H1 (cell line): ENCODE results near the gene PIF1. TPM values are rescaled to one million over a fixed set of nuclear protein-coding genes. Genes with fewer than 3 reads are reported as not detected.

Experiments
- CTCF ChIA-PET: fragments of 300-600 bp; sonication (Branson Sonifier 250); formaldehyde crosslinking; loops from one replicate; lab custom pipeline; 2021; ENCODE audit not compliant: partially characterized antibody; lab: Charles Lee
- POLR2A ChIA-PET: fragments of 300-600 bp; sonication (Branson Sonifier 250); formaldehyde crosslinking; loops from one replicate; lab custom pipeline; 2021; ENCODE audit warnings: inconsistent platforms; ENCODE audit not compliant: partially characterized antibody; lab: Charles Lee
- DNase-seq, 2 experiments: peaks; one replicate each; pipeline versions ENCODE4 v3.0.0 to v3.0.0-alpha.2; 2010 to 2022; ENCODE audit warnings: low spot score in 2 of 2, low read depth in 1 of 2, mixed read lengths in 1 of 2
- FAIRE-seq: peaks from 2 replicates; lab custom pipeline; 2011; peaks lifted over from hg19 to GRCh38; lab: Jason Lieb, UNC
- H2AFZ ChIP-seq: 2 replicates; pipeline ENCODE4 v1.8.1; 2012; ENCODE audit warnings: low read length, inconsistent platforms
- H2AK5ac ChIP-seq: 2 replicates; pipeline ENCODE4 v1.6.1; 2013; ENCODE audit warnings: low read depth, low read length
- H2BK120ac ChIP-seq: replicated peaks from 2 replicates; pipeline ENCODE3; 2013; ENCODE audit warnings: low read depth, low read length, inconsistent platforms
- H2BK12ac ChIP-seq: 2 replicates; pipeline ENCODE4 v1.6.1; 2013; ENCODE audit warnings: low read depth, low read length
- H2BK15ac ChIP-seq: 2 replicates; pipeline ENCODE4 v1.6.1; 2013; ENCODE audit warnings: low read length
- H2BK20ac ChIP-seq: 2 replicates; pipeline ENCODE4 v1.6.1; 2013; ENCODE audit warnings: low read length
- H2BK5ac ChIP-seq: 2 replicates; pipeline ENCODE4 v1.6.1; 2013; ENCODE audit warnings: low read depth, low read length
- H3K14ac ChIP-seq: 2 replicates; pipeline ENCODE4 v1.6.1; 2013; ENCODE audit warnings: inconsistent platforms; ENCODE audit not compliant: insufficient read length
- H3K18ac ChIP-seq: 2 replicates; pipeline ENCODE4 v1.6.1; 2013; ENCODE audit warnings: low read length; ENCODE audit errors: extremely low read depth
- H3K23ac ChIP-seq: 2 replicates; pipeline ENCODE4 v1.6.1; 2013; ENCODE audit warnings: inconsistent platforms; ENCODE audit not compliant: insufficient read length
- H3K23me2 ChIP-seq: 2 replicates; pipeline ENCODE4 v1.6.1; 2013; ENCODE audit warnings: low read depth, low read length
- H3K27ac ChIP-seq: 2 replicates; pipeline ENCODE4 v1.6.1; 2011; ENCODE audit warnings: low read depth, low read length, inconsistent platforms
- H3K27me3 ChIP-seq, 4 experiments: replicated peaks in 1 of 4; 1 replicate in 1 of 4; 2 replicates in 3 of 4; pipeline versions ENCODE4 v1.6.1 to v1.8.1; 2011 to 2013; ENCODE audit warnings: low read length in 3 of 4, mild to moderate bottlenecking in 3 of 4, inconsistent platforms in 2 of 4, mixed read lengths in 2 of 4, moderate library complexity in 1 of 4; ENCODE audit not compliant: control insufficient read depth in 3 of 4, insufficient read depth in 3 of 4; ENCODE audit errors: extremely low read depth in 1 of 4
- H3K36me3 ChIP-seq, 4 experiments: 2 replicates each; pipeline versions ENCODE4 v1.6.1 to v1.8.1; 2011 to 2013; ENCODE audit warnings: mild to moderate bottlenecking in 4 of 4, low read length in 3 of 4, moderate library complexity in 2 of 4, control low read depth in 1 of 4, inconsistent platforms in 1 of 4; ENCODE audit not compliant: insufficient read depth in 4 of 4, control insufficient read depth in 2 of 4
- H3K4ac ChIP-seq: replicated peaks from 2 replicates; pipeline ENCODE3; 2013; ENCODE audit warnings: low read length, low read depth, mixed read lengths, inconsistent platforms; ENCODE audit not compliant: insufficient read length
- H3K4me1 ChIP-seq, 4 experiments: replicated peaks in 1 of 4; 1 replicate in 1 of 4; 2 replicates in 3 of 4; pipeline versions ENCODE4 v1.6.1 to v1.8.1; 2011 to 2013; ENCODE audit warnings: low read length in 3 of 4, inconsistent platforms in 2 of 4, mixed read lengths in 1 of 4; ENCODE audit not compliant: insufficient read depth in 4 of 4, control insufficient read depth in 3 of 4
- H3K4me2 ChIP-seq, 2 experiments: 2 replicates each; pipeline versions ENCODE4 v1.6.1 to v1.8.1; 2011 to 2013; ENCODE audit warnings: low read depth in 2 of 2, low read length in 2 of 2, control low read depth in 1 of 2, inconsistent platforms in 1 of 2, mild to moderate bottlenecking in 1 of 2; ENCODE audit not compliant: insufficient read depth in 1 of 2
- H3K4me3 ChIP-seq, 4 experiments: fragments of 200-600, 300-600 bp in 1 of 4; sonication (generic), shearing (Covaris generic), sonication (Bioruptor Twin) in 1 of 4; 2 replicates each; pipeline versions ENCODE4 v1.5.1 to v1.8.1; 2011 to 2016; ENCODE audit warnings: low read length in 4 of 4, low read depth in 3 of 4, control low read depth in 2 of 4, inconsistent platforms in 2 of 4, mild to moderate bottlenecking in 2 of 4, mixed read lengths in 1 of 4, moderate library complexity in 1 of 4; ENCODE audit not compliant: insufficient read depth in 2 of 4; ENCODE audit errors: extremely low read depth in 1 of 4
- H3K56ac ChIP-seq: replicated peaks from 2 replicates; pipeline ENCODE3; 2013; ENCODE audit warnings: low read depth, mild to moderate bottlenecking, mixed read lengths, low read length, inconsistent platforms; ENCODE audit not compliant: insufficient read length
- H3K79me1 ChIP-seq: 2 replicates; pipeline ENCODE4 v1.6.1; 2013; ENCODE audit warnings: low read depth, low read length, control low read depth
- H3K79me2 ChIP-seq, 2 experiments: 2 replicates each; pipeline versions ENCODE4 v1.6.1 to v1.8.1; 2012 to 2013; ENCODE audit warnings: low read length in 2 of 2, mild to moderate bottlenecking in 2 of 2, inconsistent platforms in 1 of 2; ENCODE audit not compliant: insufficient read depth in 2 of 2, control insufficient read depth in 1 of 2
- H3K9ac ChIP-seq, 4 experiments: replicated peaks in 1 of 4; 1 replicate in 1 of 4; 2 replicates in 3 of 4; pipeline versions ENCODE4 v1.6.1 to v1.8.1; 2011 to 2013; ENCODE audit warnings: low read depth in 3 of 4, low read length in 3 of 4, control low read depth in 2 of 4, mild to moderate bottlenecking in 2 of 4, moderate library complexity in 2 of 4, inconsistent platforms in 1 of 4; ENCODE audit errors: extremely low read depth in 1 of 4
- H3K9me3 ChIP-seq, 2 experiments: 2 replicates each; pipeline versions ENCODE4 v1.6.1 to v1.8.1; 2012 to 2013; ENCODE audit warnings: mild to moderate bottlenecking in 2 of 2, moderate library complexity in 2 of 2, control low read depth in 1 of 2, inconsistent platforms in 1 of 2, low read depth in 1 of 2, low read length in 1 of 2, mixed read lengths in 1 of 2; ENCODE audit not compliant: insufficient read depth in 2 of 2
- H4K20me1 ChIP-seq, 2 experiments: replicated peaks in 1 of 2; 2 replicates each; pipeline versions ENCODE3 to v1.8.1; 2011 to 2013; ENCODE audit warnings: inconsistent platforms in 2 of 2, low read length in 2 of 2, mild to moderate bottlenecking in 1 of 2; ENCODE audit not compliant: insufficient read depth in 2 of 2, control insufficient read depth in 1 of 2
- H4K5ac ChIP-seq: 2 replicates; pipeline ENCODE4 v1.6.1; 2013; ENCODE audit warnings: low read length, low read depth, mixed read lengths, inconsistent platforms; ENCODE audit not compliant: insufficient read length
- H4K8ac ChIP-seq: 2 replicates; pipeline ENCODE4 v1.8.0; 2013; ENCODE audit warnings: mild to moderate bottlenecking, moderate library complexity, low read length, inconsistent platforms; ENCODE audit not compliant: insufficient read depth; ENCODE audit errors: extremely low read depth
- H4K91ac ChIP-seq: replicated peaks from 2 replicates; pipeline ENCODE3; 2013; ENCODE audit warnings: low read length, mixed read lengths, inconsistent platforms; ENCODE audit not compliant: insufficient read length
- ATF3 ChIP-seq: IDR thresholded peaks from 2 replicates; pipeline ENCODE4 v1.6.1; 2011; ENCODE audit warnings: low read depth, mild to moderate bottlenecking, low read length; ENCODE audit not compliant: insufficient read depth
- BACH1 ChIP-seq: IDR thresholded peaks from 2 replicates; pipeline ENCODE4 v1.6.1; 2012; ENCODE audit warnings: low read length, improper control_type of control experiment
- CREB1 ChIP-seq: IDR thresholded peaks from 2 replicates; pipeline ENCODE4 v1.6.1; 2012; ENCODE audit warnings: inconsistent platforms
- JUN ChIP-seq: IDR thresholded peaks from 2 replicates; pipeline ENCODE4 v1.6.1; 2011; ENCODE audit warnings: low read depth, mild to moderate bottlenecking, improper control_type of control experiment, low read length
- MAFK ChIP-seq: IDR thresholded peaks from 2 replicates; pipeline ENCODE4 v1.6.1; 2012; ENCODE audit warnings: low read depth, mild to moderate bottlenecking, improper control_type of control experiment, low read length
- MAX ChIP-seq: IDR thresholded peaks from 2 replicates; pipeline ENCODE4 v1.6.1; 2012; ENCODE audit warnings: inconsistent platforms
- RNF2 ChIP-seq: fragments of 200-900, 300-1000 bp; sonication (generic); IDR thresholded peaks from 2 replicates; pipeline ENCODE4 v1.7.1; 2016; ENCODE audit warnings: borderline replicate concordance, low read depth, mild to moderate bottlenecking, antibody characterized with exemption, low read length; ENCODE audit not compliant: poor library complexity, severe bottlenecking; ENCODE audit errors: missing control alignments
- SIN3A ChIP-seq, 2 experiments: IDR thresholded peaks in 1 of 2; conservative IDR thresholded peaks in 1 of 2; 2 replicates each; pipeline ENCODE4 v1.6.1; 2011 to 2012; ENCODE audit warnings: low read length in 2 of 2, improper control_type of control experiment in 1 of 2, low read depth in 1 of 2, mild to moderate bottlenecking in 1 of 2
- SP2 ChIP-seq: IDR thresholded peaks from 2 replicates; pipeline ENCODE4 v1.6.1; 2012; ENCODE audit warnings: mild to moderate bottlenecking, low read length, inconsistent platforms
- TAF1 ChIP-seq: IDR thresholded peaks from 2 replicates; pipeline ENCODE4 v1.6.1; 2011; ENCODE audit warnings: mild to moderate bottlenecking, low read depth, low read length
- TCF12 ChIP-seq: IDR thresholded peaks from 2 replicates; pipeline ENCODE4 v1.6.1; 2011; ENCODE audit warnings: low read depth, mild to moderate bottlenecking, low read length
- TEAD4 ChIP-seq: IDR thresholded peaks from 2 replicates; pipeline ENCODE4 v1.6.1; 2012; ENCODE audit warnings: low read depth, low read length, inconsistent platforms, mixed read lengths
- WGBS, 2 experiments: shearing (Covaris generic) in 1 of 2; methylation state at CpG; one replicate each; pipeline versions ENCODE4 v1.1.6 to v1.1.7; 2013 to 2015; ENCODE audit warnings: low lambda C conversion rate in 2 of 2, mixed read lengths in 2 of 2, inconsistent platforms in 1 of 2, low coverage in 1 of 2, missing lambda C conversion rate in 1 of 2; ENCODE audit not compliant: insufficient replicate concordance in 2 of 2, insufficient coverage in 1 of 2, insufficient read length in 1 of 2; ENCODE audit errors: extremely low coverage in 1 of 2, missing lambda C conversion rate in 1 of 2; 5-methylcytosine and 5-hydroxymethylcytosine counted together
- polyA plus RNA-seq, 7 experiments: library from polyadenylated mRNA; depleted of rRNA in 3 of 7; stranded (reverse) in 5 of 7; unstranded in 2 of 7; fragments of >200 nt in 5 of 7; fragments of 200-250 nt in 2 of 7; gene quantifications; 1 replicate in 5 of 7; 2 replicates in 1 of 7; 4 replicates in 1 of 7; pipeline versions ENCODE4 v1.2.1 to v1.2.3, GENCODE V29; 2011 to 2013; ENCODE audit warnings: missing spikeins in 2 of 7, mixed read lengths in 2 of 7
- total RNA-seq: library from RNA; stranded (reverse); fragmentation: NEBNext Ultra II Directional; extraction: Animal tissue kit (Norgen Biotek cat#: 25700); gene quantifications from 2 replicates; pipeline ENCODE4 v1.2.1, GENCODE V29; 2021

PIF1 gene
- total and polyA plus RNA-seq, 2 of the 8 experiments (the other 6 are each of a cell fraction or from before 2014, with no cell fraction given) = 73.3 to 138 TPM

- no peak overlapping the region for H4K8ac ChIP-seq
- H3K79me1 ChIP-seq = no peaks in the 10 kb centered on the region
- H2AK5ac ChIP-seq = no peak overlapping the region
- no peak overlapping the region for H2BK20ac ChIP-seq
- no peak overlapping the region for H3K18ac ChIP-seq
- no peak overlapping the region for H4K91ac ChIP-seq
- WGBS, 2 experiments = 92% methylated on average over 8 of the region's 8 CpGs; no CpG with 5 or more reads in 1 of the 2 experiments
- no peak overlapping the region for H3K9ac ChIP-seq
- ChIA-PET POLR2A (interaction anchor here (1.1 to 25.1 kb wide), 5 partner anchors 11 to 60 kb away, joined by 3 to 748 read pairs (median 4); no protein-coding TSS in a partner anchor), CTCF (interaction anchor here (0.6 to 10.7 kb wide), 13 partner anchors 10 to 76 kb away, joined by 3 to 129 read pairs (median 4); no protein-coding TSS in a partner anchor)
- no peaks in the 10 kb centered on the region for H3K36me3 ChIP-seq
- no peak overlapping the region for H2BK15ac ChIP-seq
- H4K20me1 ChIP-seq = no peaks in the 10 kb centered on the region
- H3K4me3 ChIP-seq = no peak overlapping the region
- no peak for TF ChIP-seq MAX
- no peak for TF ChIP-seq TAF1
- no peak for TF ChIP-seq ATF3
- TF ChIP-seq MAFK = no peak
- no peak for TF ChIP-seq JUN
- no peak for TF ChIP-seq TCF12
- TF ChIP-seq SP2 = no peak
- no peak for TF ChIP-seq BACH1
- no peak for TF ChIP-seq TEAD4
- TF ChIP-seq RNF2 = no peak
- TF ChIP-seq SIN3A (conservative IDR thresholded peaks at IDR 0.05 in 1 of 2, IDR thresholded peaks at IDR 0.05 in 1 of 2; ENCODE audit: low read depth in 1 of 2, low read length in 2 of 2) = no peak
- no peak for TF ChIP-seq CREB1
- H3K4me2 ChIP-seq = no peak overlapping the region
- no peak overlapping the region for H2AFZ ChIP-seq
- no peak overlapping the region for H2BK5ac ChIP-seq
- FAIRE-seq (no peak), DNase-seq (no peak)
- peaks cover 0 to 17% of the 10 kb centered on the region in 2 experiments; a peak in 2 of 4 replicates for H3K79me2 ChIP-seq
- no peak overlapping the region for H4K5ac ChIP-seq
- H3K9me3 ChIP-seq = no peaks in the 10 kb centered on the region
- no peak overlapping the region for H3K14ac ChIP-seq
- H3K23me2 ChIP-seq = no peaks in the 10 kb centered on the region; the same call in 1 of the 2 replicates
- no peak overlapping the region for H3K27ac ChIP-seq
- H3K56ac ChIP-seq = no peak overlapping the region
- no peak overlapping the region for H2BK120ac ChIP-seq
- H3K27me3 ChIP-seq = no peaks in the 10 kb centered on the region
- no peak overlapping the region for H3K23ac ChIP-seq
- H2BK12ac ChIP-seq = no peak overlapping the region
- peaks cover 7 to 22% (median 16%) of the 10 kb centered on the region in 4 experiments for H3K4me1 ChIP-seq
- no peak overlapping the region for H3K4ac ChIP-seq
These were observed 44.8 kb downstream of the PIF1 start for GRCh38 chr15:64780600-64781156.
